HEK293 (cell line): ENCODE measurements around the gene OPALIN.

Source experiments
- CTCF ChIP-seq: fragments of 450-650 bp; formaldehyde crosslinking; IDR thresholded peaks from 2 replicates; pipeline ENCODE4 v1.5.1; 2016; ENCODE audit warnings: missing biosample characterization, missing genetic modification characterization
- YY1 ChIP-seq: fragments of 450-650 bp; formaldehyde crosslinking; IDR thresholded peaks from 2 replicates; pipeline ENCODE4 v1.5.1; 2018; ENCODE audit warnings: missing biosample characterization, missing genetic modification characterization
- ZNF571 ChIP-seq: fragments of 450-650 bp; formaldehyde crosslinking; IDR thresholded peaks from 2 replicates; pipeline ENCODE4 v1.5.0; 2017; ENCODE audit warnings: missing biosample characterization, missing genetic modification characterization
- TF ChIP-seq, protein P1 (sequence below): fragments of 450-650 bp; formaldehyde crosslinking; conservative IDR thresholded peaks from 2 replicates; pipeline ENCODE4 v1.5.1; 2016; ENCODE audit warnings: low read depth, missing biosample characterization, missing genetic modification characterization

- TF ChIP-seq, protein P1, sequence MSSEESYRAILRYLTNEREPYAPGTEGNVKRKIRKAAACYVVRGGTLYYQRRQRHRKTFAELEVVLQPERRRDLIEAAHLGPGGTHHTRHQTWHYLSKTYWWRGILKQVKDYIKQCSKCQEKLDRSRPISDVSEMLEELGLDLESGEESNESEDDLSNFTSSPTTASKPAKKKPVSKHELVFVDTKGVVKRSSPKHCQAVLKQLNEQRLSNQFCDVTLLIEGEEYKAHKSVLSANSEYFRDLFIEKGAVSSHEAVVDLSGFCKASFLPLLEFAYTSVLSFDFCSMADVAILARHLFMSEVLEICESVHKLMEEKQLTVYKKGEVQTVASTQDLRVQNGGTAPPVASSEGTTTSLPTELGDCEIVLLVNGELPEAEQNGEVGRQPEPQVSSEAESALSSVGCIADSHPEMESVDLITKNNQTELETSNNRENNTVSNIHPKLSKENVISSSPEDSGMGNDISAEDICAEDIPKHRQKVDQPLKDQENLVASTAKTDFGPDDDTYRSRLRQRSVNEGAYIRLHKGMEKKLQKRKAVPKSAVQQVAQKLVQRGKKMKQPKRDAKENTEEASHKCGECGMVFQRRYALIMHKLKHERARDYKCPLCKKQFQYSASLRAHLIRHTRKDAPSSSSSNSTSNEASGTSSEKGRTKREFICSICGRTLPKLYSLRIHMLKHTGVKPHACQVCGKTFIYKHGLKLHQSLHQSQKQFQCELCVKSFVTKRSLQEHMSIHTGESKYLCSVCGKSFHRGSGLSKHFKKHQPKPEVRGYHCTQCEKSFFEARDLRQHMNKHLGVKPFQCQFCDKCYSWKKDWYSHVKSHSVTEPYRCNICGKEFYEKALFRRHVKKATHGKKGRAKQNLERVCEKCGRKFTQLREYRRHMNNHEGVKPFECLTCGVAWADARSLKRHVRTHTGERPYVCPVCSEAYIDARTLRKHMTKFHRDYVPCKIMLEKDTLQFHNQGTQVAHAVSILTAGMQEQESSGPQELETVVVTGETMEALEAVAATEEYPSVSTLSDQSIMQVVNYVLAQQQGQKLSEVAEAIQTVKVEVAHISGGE (tag by site-specific recombination) = no peak
- TF ChIP-seq YY1 = no peak
- TF ChIP-seq CTCF (tag by site-specific recombination) = no peak
- no peak for TF ChIP-seq ZNF571
These were observed 49.0 kb downstream of the OPALIN start for GRCh38 chr10:96309628-96310320.
